AG20443 (cell line): ENCODE results near the gene FYN.
"Not testable (repeated sequence)": the region's sequence is repeated elsewhere in the genome, so short reads cannot be mapped to it uniquely, and the experiment has no call there.

Source experiments
- DNase-seq: peaks from one replicate; pipeline ENCODE4 v3.0.0; 2012; ENCODE audit warnings: low spot score, mixed read lengths

Gene FYN

GRCh38 chr6:111850295-111850937 is 22.8 kb downstream of the FYN start:
- no peak for DNase-seq

- DNase-seq, result no peak
These were observed 24.0 kb downstream of the FYN start for GRCh38 chr6:111849298-111849697.

DNA sequence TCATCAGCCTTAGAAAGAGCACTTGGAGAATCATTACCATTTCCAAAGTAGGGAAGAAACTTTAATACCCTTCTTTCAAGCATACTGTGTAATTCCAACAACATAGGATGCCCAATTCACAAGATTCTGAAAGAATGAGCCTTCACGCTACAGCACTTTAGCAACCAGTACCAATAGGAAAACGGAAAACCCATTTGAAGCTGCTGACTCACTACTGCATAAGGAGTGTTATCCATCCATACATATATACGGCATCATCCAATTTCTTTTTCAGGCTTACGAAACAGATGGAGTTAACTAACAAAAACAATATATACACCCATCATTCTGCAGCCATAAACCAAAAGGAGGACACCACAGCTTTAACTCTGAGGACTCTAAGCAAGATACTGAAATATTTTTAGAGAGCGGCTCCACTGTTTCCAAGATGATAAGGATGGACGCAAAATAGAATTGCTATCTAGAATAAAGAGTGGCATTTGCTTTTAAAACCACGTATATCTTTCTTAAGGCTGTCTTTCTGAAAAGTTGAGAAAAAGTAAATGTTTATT is 24.9 kb downstream of the FYN start:
- no peak for DNase-seq

- DNase-seq, result no peak
These were observed 26.5 kb downstream of the FYN start for GRCh38 chr6:111846492-111847409.

DNA sequence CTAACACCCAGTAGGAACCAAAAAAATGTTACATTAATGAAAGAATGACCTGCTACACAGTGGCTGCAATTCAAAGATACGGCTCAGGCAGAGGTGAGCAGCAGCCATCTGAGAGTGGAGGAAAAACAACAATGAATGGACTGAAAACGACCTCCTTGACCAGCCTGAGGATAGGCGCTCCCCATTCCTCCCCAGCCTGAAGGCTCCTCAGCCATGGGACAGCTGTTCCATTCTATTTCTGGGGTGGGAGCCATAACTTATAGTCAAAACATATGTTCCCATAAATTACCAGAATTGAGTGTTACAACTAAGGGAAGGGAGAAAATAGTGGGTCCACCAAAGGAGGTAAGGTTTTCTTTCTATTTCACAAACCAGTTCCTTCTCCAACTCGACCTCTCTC is 27.2 kb downstream of the FYN start:
- DNase-seq, result no peak

DNA sequence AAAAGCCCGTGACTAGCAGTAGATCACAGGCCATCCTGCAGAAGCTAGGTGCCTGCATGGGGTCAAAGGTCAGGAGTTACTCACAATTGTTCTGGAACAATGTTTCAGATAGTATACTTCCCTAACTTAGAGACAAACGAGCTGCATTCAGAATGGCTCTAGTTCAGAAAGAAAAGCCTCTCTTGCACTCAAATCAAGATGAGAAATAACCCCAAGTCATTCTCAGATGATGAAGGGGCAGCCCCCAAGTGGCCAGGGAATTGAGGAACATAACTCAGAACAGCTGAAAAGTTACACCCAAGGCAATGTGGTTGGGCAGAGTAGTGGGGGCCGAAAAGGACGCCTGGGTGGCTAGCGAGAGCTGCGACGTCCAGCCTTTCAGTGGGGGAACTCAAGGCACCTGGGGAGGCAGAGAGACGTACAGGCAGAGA is 27.8 kb downstream of the FYN start:
- no peak for DNase-seq

DNA sequence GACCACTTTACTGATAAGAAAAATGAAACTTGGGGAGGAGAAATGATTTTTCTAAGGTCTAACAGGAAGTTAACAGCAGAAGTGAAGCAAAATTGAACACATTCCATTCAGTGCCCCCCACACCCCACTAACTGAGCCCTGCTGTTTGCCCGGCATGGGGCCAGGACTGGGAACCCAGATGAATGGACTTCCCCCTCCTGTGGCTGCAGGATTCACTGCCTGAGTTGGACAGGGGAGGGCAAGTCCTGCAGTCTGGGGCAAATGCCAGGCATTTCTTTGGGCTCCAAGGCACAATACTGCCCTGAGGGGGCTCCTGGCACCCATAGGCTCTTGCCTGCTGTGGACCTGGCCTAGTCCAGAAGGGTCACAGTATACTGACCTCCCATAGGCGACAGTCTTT is 28.3 kb downstream of the FYN start:
- no peak for DNase-seq

GRCh38 chr6:111844376-111844775 is 28.9 kb downstream of the FYN start:
- no peak for DNase-seq

GRCh38 chr6:111843347-111844147 is 29.7 kb downstream of the FYN start:
- no peak for DNase-seq

DNA sequence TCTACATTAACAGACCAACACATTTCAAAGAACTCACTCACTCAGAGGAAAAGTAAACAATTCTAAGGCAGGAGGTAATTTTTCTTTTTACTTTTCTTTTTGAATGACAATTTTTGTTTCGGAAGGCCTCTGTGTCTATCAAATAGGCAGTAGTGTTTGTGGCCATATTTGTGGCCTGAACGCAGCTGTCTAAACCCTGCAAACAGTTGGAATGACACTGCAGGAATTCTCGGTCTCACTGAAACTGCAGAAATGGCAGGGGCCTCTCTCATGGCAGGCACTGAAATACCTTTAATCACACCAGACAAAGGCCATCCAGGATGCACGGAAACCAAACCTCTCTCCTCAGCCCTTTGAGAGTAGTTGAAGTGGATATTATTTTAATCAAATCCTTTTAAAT is 30.4 kb downstream of the FYN start:
- no peak for DNase-seq

DNA sequence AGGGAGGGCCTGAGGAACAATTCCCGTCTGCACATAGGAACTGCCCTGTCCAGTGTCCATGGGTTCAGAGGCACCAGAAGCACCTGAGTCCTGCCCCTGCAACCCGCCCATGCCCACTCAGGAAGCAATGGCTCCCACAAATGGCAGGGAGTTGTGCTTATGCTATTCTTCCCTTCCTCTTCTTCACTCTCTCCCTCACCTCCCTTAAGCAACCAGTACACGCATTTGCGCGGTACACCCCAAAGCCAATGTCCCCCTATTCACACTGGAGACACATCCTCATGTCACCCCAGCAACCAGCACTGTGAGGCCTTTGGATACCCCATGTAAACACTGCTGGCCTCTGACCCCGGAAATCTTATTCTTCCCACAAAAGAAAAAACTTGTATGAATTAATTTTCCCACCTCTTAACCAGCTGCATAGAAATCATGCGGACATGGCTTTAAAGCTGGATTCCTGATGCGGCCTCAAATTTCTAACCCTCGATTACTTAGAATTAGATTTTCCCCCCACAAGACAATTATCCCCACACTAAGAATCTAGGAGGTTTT is 30.9 kb downstream of the FYN start:
- DNase-seq, result no peak

- no peak for DNase-seq
These were observed 31.4 kb downstream of the FYN start for GRCh38 chr6:111841822-111842221.

- no peak for DNase-seq
These were observed 32.4 kb downstream of the FYN start for GRCh38 chr6:111840803-111841202.

DNA sequence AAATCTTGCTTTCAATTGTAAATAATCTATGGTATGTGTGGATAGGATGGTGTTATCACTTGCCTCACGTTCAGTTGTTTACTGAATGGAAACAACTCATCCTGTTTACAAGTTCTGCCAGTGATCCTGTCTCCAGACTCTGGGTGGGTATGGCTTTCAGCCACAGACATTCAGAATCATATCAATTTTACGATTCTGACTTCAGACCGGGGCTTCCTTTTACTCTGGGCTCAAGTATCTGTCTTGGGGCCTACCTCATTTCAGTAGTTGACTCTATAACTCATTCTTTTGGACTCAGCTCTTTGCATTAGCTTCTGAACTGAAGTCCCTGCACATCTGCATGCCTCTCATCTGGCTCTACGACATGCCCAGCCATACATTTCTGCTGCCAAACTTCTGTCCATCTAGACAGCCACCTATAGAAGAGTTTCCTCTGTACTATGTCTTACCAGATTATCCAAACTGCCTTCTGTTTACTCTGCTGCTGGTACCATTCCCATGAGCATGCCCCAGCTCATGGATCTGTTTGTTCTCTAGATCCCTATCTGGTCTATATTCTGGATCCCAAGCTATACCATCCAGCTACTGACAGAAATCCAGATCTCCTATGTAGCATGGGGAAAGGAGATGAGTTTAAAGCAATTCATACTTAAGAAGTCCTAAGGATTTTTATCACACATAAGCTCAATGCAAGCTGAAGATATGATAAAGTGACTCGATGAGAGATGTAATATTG is 34.3 kb downstream of the FYN start:
- no peak for DNase-seq

GRCh38 chr6:111837641-111838500 is 35.4 kb downstream of the FYN start:
- DNase-seq, result no peak

DNA sequence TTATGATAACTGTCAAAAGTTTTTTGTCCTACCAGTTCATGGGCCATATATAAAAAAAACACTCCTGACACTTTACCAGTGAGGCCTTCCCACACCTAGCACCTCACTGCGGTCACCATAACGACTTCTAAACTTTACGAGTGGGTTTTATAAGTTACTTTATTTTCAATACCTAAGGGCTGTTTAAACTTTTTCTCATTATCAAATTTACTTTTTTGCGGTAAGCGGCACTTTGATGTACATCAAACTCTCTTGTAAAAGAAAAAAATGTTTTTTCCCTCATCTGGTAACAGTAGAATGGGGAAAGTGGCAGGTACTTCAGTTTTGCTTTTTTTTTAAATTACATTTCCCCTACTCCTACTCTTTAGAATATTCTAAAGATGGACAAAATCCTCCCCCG is 36.2 kb downstream of the FYN start:
- no peak for DNase-seq

GRCh38 chr6:111835807-111836206 is 37.4 kb downstream of the FYN start:
- no peak for DNase-seq

DNA sequence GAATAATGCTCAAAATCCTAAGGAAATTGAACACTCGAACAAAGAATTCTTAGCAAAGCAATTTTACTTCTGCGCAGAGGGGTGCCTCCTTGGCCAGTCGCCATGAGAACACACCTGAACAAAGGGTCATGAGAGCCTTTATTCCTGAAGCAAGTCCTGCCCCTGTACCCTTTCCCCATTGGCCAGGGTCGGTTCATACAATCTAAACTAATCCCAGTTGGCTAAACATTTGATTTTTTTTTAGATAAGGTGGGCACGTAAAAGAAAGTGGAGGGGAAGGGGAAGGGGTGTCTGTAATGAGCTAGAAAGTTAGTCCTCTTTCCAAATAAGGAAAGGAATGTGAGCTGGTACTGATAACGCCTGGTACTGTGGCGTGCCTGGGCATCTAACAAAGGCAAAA is 37.9 kb downstream of the FYN start:
- DNase-seq, result not testable (repeated sequence)

- no peak for DNase-seq
These were observed 38.9 kb downstream of the FYN start for GRCh38 chr6:111834356-111834755.

DNA sequence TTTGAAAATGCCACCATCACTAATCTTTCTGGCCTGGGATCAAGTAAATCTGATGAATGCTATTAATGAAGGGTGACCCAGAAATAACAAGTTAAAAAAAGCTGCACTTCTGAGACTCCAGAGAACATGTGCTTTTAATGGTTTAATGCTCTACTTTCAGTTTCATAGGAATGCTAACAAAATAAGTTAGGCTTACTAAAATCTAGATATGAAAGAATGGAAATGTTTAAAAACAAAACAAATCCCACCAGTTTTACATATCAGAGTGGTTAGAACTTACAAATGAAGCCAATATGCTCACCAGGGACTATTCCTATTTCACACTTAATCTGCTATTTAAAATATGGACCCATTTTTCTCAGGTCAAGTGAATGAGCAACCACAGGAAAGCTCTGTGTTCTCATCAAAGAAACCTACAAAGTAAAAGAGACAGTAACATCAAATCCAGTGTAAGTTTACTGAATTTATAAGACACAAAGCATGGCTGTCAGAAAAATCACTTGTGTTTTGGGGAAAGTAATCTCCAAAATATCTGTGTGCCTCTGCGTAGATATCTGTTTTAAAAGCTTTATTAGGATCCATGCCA is 40.3 kb downstream of the FYN start:
- no peak for DNase-seq
